ENCODE measurements around the gene KDM2A. TPM values are rescaled to one million over a fixed set of nuclear protein-coding genes. Genes with fewer than 3 reads are reported as not detected.

KDM2A gene
- 62.9 and 64.8 TPM in 2 replicates for total RNA-seq
- long read RNA-seq, partial matches to known transcripts: 1 of 23 reads
- long read RNA-seq, other reads (novel, unspliced or antisense): 22 of 23 reads

DNA sequence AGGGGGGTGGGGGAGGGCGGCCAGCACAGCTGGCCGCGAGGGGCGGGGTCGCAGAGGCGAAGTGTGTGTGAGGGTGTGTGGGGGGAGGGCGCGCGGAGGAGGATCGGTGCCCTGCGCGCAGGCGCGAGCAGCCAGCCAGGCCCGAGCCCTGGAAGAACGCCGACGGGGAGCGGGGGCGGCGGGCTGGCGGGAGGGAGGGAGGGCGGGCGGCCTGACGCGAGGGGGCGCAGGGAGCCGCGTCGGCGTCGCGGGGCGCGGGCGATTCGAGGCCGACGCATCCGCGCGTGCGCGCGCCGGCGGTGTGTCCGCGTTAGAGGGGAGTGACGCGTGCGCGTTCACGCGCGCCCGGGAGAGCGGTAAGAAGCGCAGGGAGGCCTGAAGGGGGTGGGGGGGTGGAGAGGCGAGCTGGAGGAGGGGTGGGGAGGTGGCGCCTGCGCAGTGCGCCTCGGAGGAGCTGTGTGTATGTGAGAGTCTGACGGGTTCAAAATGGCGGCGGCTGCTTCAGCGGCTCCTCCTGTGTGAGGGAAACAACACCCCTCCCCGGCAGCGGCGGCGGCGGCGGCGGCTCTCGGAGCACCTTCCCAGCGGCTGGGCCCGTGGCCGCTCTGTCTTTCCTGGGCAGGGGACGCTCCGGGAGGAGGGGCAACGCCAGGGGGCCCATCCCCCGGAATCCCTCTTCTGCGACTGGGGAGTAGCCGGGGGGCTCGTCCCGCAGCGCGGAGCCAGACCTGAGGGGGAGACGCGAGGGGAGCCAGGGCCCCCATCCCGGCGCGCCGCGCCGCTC is at the start of gene KDM2A:
Gene KDM2A, plus strand, starts transcription at position 463 of the 784 bp plus-strand sequence. CDS start 2,054 bp downstream, outside the sequence.
- H3K4me3 Mint-ChIP-seq (ENCODE audit: unreplicated experiment): peak within 1 kb of the TSS; percentile 96
- no peaks in the 10 kb centered on the region for H3K27me3 Mint-ChIP-seq (ENCODE audit: unreplicated experiment)
- DNase-seq (ENCODE audit: extremely low spot score, unreplicated experiment): peak; percentile 99
- H3K4me1 Mint-ChIP-seq (ENCODE audit: unreplicated experiment): peaks cover 17% of the 10 kb centered on the region
- no peaks in the 10 kb centered on the region for H3K9me3 Mint-ChIP-seq (ENCODE audit: unreplicated experiment)
- peak; percentile 49 for TF ChIP-seq CTCF (IDR thresholded peaks at IDR 0.05)
- peak within 1 kb of the TSS; percentile 85 for H3K27ac Mint-ChIP-seq (ENCODE audit: unreplicated experiment)
- no peaks in the 10 kb centered on the region for H3K36me3 Mint-ChIP-seq (ENCODE audit: unreplicated experiment)

GRCh38 chr11:67071420-67072284 is 47.4 kb upstream of the KDM2A start:
- H3K4me1 Mint-ChIP-seq (ENCODE audit: unreplicated experiment): no peaks in the 10 kb centered on the region
- H3K4me3 Mint-ChIP-seq (ENCODE audit: unreplicated experiment): no peak overlapping the region
- no peaks in the 10 kb centered on the region for H3K9me3 Mint-ChIP-seq (ENCODE audit: unreplicated experiment)
- H3K27ac Mint-ChIP-seq (ENCODE audit: unreplicated experiment): no peak overlapping the region
- peak; percentile 76 for TF ChIP-seq CTCF (IDR thresholded peaks at IDR 0.05)
- no peak for DNase-seq (ENCODE audit: extremely low spot score, unreplicated experiment)
- H3K36me3 Mint-ChIP-seq (ENCODE audit: unreplicated experiment): no peaks in the 10 kb centered on the region
- no peaks in the 10 kb centered on the region for H3K27me3 Mint-ChIP-seq (ENCODE audit: unreplicated experiment)

DNA sequence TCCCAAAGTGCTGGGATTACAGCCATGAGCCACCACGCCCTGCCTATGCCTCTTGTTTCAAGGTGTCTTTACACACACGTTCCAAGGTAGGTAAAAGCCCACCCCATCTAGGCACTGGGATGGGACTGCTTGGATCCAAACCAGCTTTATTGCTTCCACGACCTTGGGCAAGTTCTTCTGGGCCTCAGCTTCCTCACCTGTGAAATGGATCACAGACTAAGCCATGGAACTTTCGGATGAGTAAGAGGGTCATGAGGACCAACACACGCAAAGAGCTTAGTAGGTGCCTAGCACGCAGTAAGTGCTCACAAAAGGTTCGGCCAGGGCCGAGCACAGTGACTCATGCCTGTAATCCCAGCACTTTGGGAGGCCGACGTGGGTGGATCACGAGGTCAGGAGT is 46.8 kb upstream of the KDM2A start:
- no peak overlapping the region for H3K27ac Mint-ChIP-seq (ENCODE audit: unreplicated experiment)
- H3K4me1 Mint-ChIP-seq (ENCODE audit: unreplicated experiment): no peaks in the 10 kb centered on the region
- TF ChIP-seq CTCF (IDR thresholded peaks at IDR 0.05): no peak
- no peaks in the 10 kb centered on the region for H3K36me3 Mint-ChIP-seq (ENCODE audit: unreplicated experiment)
- H3K9me3 Mint-ChIP-seq (ENCODE audit: unreplicated experiment): no peaks in the 10 kb centered on the region
- DNase-seq (ENCODE audit: extremely low spot score, unreplicated experiment): no peak
- no peaks in the 10 kb centered on the region for H3K27me3 Mint-ChIP-seq (ENCODE audit: unreplicated experiment)
- no peak overlapping the region for H3K4me3 Mint-ChIP-seq (ENCODE audit: unreplicated experiment)

GRCh38 chr11:67073908-67074307 is 45.2 kb upstream of the KDM2A start:
- Mint-ChIP-seq H3K4me3 (ENCODE audit: unreplicated experiment) (no peak overlapping the region), H3K9me3 (ENCODE audit: unreplicated experiment) (no peaks in the 10 kb centered on the region), H3K4me1 (ENCODE audit: unreplicated experiment) (peaks cover 8% of the 10 kb centered on the region), H3K27me3 (ENCODE audit: unreplicated experiment) (no peaks in the 10 kb centered on the region), H3K27ac (ENCODE audit: unreplicated experiment) (no peak overlapping the region), H3K36me3 (ENCODE audit: unreplicated experiment) (no peaks in the 10 kb centered on the region)
- no peak for DNase-seq (ENCODE audit: extremely low spot score, unreplicated experiment)
- no peak for TF ChIP-seq CTCF (IDR thresholded peaks at IDR 0.05)

DNA sequence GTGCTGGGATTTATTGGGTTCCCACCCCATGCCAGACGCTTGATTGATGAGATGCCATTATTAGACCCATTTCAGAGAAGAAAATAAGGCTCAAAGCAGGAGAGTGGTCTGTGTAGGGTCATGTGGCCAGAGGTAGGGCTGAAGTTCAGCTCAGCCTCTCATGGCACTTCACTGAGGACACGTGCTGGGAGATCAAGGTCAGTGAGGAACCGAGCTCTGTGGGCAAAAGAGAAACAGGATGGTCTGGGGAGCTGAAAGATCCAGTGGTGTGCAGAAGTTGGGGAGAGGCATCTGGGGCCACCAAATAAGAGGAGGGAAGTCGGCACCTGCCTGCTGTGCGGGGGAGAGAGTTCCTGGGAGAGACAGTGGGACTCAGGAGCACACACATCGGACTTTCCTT is 42.9 kb upstream of the KDM2A start:
- no peak overlapping the region for H3K27ac Mint-ChIP-seq (ENCODE audit: unreplicated experiment)
- no peaks in the 10 kb centered on the region for H3K9me3 Mint-ChIP-seq (ENCODE audit: unreplicated experiment)
- no peaks in the 10 kb centered on the region for H3K27me3 Mint-ChIP-seq (ENCODE audit: unreplicated experiment)
- DNase-seq (ENCODE audit: extremely low spot score, unreplicated experiment): no peak
- no peaks in the 10 kb centered on the region for H3K36me3 Mint-ChIP-seq (ENCODE audit: unreplicated experiment)
- no peak for TF ChIP-seq CTCF (IDR thresholded peaks at IDR 0.05)
- H3K4me3 Mint-ChIP-seq (ENCODE audit: unreplicated experiment): no peak overlapping the region
- peaks cover 13% of the 10 kb centered on the region for H3K4me1 Mint-ChIP-seq (ENCODE audit: unreplicated experiment)
